Ureter (tissue), 1 donor: ENCODE measurements around the gene ATP6V1B1. TPM values are rescaled to one million over a fixed set of nuclear protein-coding genes. Genes with fewer than 3 reads are reported as not detected.

ENCODE experiments used
- DNase-seq: peaks from one replicate; pipeline ENCODE4 v3.0.0-alpha.2; 2020; ENCODE audit warnings: low spot score
- total RNA-seq: library from RNA; stranded (reverse); gene quantifications from one replicate; pipeline ENCODE4 v1.2.4, GENCODE V29; 2023
- donor health status: DM: yes; HTN: yes; CAD: no.

Gene ATP6V1B1
- 2.4 TPM for total RNA-seq

GRCh38 chr2:70935468-70936164, at the start of gene ATP6V1B1:
Gene ATP6V1B1, plus strand, starts transcription at chr2:70935900. Its CDS starts 55 bp downstream, at chr2:70935955.
- DNase-seq, result peak; percentile 40

DNA sequence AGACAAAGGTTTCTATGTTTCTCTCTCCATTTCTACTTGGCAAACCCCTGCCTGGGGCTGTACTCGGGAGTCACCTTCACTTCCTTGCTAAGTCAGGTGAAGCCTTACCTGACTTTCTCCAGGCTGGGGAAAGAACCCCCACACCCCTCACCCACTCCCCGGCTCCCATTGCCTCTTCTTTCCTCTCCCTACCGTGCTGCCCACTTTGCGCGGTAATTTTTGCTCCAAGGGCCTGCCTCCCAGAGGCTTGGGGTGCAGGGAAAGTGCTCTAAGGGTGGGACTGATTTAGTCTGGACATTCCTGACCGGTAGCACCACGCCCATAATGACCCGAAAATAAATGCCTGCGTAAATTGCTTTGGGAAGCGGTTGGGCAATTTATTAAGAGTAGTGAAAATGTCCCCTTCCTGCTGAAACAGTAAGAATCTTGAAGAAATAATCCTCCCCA, 49.1 kb upstream of the ATP6V1B1 start:
- no peak for DNase-seq

- DNase-seq, result no peak
Measured at GRCh38 chr2:70887208-70887549, 48.5 kb upstream of the ATP6V1B1 start.

DNA sequence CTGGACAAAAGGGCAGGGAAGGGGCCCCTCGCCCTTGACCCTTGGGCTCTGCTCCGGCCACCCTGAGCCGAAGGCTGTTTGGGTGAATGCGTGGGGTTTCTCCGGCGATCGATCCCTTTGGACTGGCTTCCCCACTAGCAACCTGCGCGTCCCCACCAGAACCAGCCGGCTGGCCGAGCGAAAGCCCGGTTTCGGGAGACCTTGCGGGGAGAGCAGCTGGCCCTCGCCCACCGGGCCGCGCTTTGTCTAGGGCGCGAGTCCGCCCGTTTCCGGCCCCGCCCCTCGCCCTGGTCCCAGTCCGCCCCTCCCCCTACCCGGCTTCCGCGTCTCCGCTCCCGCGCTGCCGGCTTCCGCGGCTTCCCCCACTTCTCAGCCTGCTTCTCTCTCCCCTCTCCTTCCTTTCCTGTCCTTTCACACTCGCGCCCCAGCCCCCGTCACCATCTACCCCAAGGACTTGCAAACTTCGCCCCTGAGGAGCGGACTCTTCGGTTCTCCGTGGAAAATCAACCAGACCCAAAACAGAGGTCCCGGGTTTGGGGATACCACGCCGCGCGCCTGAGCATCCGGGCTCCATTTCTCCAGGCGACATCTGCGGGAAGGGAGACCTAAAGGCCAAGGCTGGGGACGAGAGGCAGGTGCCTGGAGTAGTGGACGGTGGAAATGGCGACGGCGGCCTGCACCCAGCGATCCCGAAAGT, 48.0 kb upstream of the ATP6V1B1 start:
- no peak for DNase-seq

DNA sequence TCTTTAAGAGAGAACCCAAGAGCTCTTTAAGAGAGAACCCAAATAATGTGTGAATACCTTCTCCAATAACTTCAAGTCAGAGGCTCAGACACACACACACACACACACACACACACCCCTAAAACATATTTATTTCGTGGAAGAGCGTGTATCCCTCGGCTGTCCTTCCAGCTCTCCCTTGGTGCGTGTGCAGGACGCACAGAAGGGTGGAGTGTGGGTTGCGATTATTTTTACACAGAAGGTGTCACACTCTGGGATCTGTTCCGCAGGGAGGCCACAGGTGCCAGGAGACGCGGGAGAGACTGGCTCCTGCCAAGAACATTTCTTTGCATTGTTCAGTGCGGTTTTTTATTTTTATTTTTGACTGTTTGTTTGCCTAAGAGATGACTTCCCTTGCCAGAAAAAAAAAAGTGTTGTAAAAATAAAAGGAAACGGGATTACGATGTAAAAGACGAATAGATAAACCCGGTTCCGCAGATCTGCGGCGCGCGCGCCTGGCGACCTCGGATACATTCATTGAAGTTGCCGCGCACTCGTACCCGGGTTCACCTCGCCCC, 47.3 kb upstream of the ATP6V1B1 start:
- DNase-seq, result no peak

DNA sequence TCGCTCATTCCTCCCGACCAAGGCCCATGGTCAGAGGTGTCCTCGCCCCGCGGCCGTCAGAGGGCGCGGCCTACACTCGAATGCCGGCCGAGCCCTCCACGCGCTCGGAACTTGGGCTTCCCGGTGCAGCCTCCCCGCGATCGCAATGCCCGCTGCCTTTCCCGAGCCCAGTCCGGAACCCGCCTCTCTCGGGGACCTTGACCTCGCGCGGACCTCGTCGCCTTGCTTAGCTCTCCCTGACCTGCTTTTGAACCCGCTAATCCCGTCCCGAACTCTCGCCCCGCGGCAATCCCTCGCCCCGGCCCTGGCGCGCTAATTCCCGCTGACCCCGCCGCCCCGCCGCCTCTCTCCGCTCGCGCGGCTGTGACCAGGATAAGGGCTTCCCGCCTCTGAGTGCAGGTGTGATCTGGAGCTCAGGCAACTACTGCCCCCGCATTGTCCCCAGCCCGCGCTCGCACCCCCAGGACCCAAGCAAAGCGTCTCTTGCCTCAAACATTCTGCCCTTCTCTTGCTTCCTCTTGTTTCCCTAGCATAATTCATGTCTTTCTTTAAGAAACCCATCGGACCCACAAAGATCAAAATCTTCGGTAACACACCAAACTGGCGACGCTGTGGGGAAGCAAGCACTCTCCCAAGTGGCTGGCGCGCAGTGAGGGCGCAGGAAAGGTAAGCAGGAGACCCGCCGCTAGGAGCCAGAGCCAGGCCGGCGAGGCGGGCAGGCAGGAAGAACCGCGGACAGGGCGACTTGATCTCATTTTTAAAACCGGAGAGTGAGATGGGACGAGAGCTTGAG, 46.6 kb upstream of the ATP6V1B1 start:
- no peak for DNase-seq

DNA sequence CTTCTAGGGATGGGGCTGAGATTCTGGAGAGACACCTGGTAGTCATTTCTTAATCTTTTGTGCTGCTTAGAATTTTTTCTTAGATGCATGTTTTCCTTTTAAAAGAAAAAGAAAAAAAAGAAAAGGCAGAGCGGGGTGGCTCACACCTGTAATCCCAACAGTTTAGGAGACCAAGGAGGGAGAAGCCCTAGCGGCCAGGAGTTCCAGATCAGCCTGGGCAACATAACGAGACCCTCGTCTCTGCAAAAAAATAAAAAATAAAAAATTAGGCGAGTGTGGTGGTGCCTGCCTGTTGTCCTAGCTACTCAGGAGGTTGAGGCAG, 46.0 kb upstream of the ATP6V1B1 start:
- DNase-seq, result no peak

DNA sequence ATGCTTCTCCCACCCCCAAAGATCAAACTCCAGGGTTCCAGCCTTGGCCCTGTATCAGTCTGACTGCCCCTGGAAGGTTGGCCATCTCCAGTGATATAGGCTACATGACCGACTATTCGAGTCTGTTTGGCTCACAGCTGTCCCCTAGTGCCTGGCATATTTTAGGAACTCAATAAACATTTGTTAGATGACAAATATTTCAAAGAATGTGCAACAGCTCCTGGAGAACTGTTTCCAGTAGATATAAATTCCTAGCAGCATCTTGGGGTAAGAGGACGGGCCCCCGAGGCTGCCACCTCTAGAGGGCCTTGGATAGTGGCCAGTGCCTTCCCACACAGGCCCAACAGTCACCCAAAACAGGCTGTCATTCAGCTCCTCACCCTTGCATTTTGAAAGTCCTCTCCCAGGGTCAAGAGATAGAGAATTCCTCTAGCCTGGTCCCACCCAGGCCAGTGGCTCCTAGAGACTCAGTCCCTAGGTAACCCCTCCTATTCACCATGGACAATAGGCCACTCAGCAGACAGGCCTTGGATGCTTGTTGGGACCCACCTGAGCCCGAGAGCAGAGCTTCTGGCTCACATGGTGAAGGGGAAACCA, 45.1 kb upstream of the ATP6V1B1 start:
- DNase-seq, result no peak

GRCh38 chr2:70891572-70892357, 43.9 kb upstream of the ATP6V1B1 start:
- no peak for DNase-seq

DNA sequence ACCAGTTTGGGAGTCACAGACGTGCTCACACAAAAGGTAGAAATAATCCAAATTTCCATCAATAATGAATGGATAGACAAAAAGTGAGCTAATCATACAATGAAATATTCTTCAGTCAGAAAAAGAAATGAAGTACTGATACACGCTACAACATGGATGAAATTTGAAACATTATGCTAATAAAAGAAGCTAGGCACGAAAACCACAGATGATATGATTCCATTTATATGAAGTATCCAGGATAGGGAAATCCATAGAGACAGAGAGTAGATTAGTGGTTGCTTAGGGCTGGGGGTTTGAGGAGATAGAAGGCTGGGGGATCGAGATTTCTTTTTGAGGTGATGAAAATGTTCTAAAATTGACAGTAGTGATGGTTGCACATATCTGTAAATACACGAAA, 43.0 kb upstream of the ATP6V1B1 start:
- DNase-seq, result no peak

GRCh38 chr2:70893186-70893585, 42.5 kb upstream of the ATP6V1B1 start:
- no peak for DNase-seq

DNA sequence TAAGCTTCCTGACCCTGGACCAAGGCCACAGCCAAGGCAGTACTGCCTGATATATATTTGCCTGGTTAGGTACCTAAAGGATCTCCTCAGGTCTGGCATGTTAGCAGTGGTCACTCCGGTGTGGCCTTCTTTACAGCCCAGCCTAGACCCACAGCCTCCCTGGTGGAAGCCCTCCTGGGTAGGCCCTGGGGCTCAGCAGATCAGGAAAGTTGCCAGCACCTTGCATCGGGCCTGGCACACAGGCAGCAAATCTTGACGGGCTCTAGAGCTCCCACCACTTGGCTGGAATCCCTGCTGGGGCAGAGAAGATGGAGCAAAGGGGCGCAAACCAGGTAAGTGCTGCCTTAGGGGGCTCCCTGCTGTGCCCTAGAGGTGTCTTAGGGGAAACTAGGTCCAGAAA, 40.9 kb upstream of the ATP6V1B1 start:
- DNase-seq, result no peak

GRCh38 chr2:70895249-70895648, 40.5 kb upstream of the ATP6V1B1 start:
- DNase-seq, result no peak

DNA sequence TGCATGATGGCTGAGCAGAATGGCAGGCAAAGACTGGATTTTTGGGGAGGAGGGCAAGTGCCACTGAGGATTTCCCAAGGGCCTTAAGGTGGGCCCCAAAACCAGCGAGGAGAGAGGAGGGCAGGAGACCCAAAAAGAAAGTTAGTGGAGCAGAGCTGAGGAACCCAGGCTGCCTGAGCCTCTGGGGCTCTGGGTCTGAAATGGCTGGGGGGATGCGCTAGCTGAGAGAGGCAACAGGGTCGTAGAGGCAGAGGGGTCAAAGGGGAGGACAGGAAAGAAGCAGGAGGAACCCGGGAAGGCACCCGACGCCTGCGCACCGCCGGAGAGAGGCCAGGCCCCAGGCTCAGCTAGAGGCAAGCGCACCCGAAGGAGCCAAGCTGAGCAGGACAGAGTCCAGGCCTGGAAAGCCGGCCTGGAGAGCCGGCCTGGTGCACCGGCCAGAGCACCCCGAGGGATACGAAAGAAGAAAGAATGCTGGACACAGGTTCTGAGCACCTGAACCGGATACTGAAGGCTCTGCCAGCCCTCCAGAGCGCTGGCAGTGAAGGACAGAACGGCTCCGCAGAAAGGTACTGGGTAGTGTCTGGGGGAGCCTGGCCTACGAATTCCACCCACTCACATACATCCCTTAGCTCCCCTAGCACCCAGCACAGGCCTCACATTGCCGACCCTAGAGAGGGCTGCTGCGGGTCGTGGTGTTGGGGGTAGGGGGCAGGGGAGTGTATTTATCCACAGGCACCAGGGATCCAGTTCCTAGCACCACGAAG, 39.5 kb upstream of the ATP6V1B1 start:
- no peak for DNase-seq

DNA sequence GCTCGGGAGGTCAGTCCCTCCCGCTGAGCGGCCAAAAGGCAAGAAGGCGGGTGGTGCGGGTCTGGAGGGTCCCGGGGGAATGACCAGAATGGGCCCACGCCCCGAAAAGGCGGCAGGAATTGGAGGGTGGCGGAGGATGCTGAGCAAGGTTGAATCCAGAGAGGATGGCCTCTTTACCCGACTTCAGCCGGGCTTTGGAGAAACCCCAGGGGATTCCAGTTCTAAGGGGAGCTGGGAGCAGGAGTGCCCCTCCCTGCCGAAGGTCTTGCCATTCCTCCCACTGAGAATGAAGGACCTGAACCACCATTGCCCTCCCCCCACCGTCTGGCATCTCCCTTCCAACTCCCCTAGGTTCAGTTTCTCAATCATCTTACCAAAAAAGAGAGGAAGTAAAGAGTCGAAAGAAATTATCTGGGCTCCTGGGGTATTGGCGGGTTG, 38.9 kb upstream of the ATP6V1B1 start:
- DNase-seq, result no peak

- no peak for DNase-seq
Measured at GRCh38 chr2:70897203-70897976, 38.3 kb upstream of the ATP6V1B1 start.

DNA sequence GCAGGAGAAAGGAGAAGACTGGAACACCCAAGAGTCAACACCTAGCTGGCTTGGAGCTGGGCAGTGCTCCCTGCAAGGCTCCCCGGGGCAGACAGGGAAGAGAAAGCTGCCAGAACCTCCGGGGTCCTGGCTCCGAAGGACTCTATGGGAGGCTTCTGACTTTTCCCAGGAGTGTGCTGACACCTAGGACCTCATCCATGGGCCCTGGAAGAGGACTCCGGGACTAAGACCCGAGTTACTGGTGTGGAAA, 37.8 kb upstream of the ATP6V1B1 start:
- no peak for DNase-seq

- no peak for DNase-seq
Measured at GRCh38 chr2:70898363-70899240, 37.1 kb upstream of the ATP6V1B1 start.
